Right renal cortex interstitium (tissue), 3 donors: ENCODE data around the gene OR10J4. TPM values are rescaled to one million over a fixed set of nuclear protein-coding genes. Genes with fewer than 3 reads are reported as not detected.

ENCODE experiments used
- polyA plus RNA-seq, 3 donors: library from polyadenylated mRNA; unstranded; fragments of 120-200 nt; gene quantifications; one replicate each; pipeline ENCODE4 v1.2.1, GENCODE V29; 2013; ENCODE audit not compliant: insufficient read length in 3 of 3

OR10J4 gene
- polyA plus RNA-seq, 3 donors: not detected

Other genes with a start within 250 kb of the OR10J4 start
- under 1 TPM in 2 of 3 donors, not detected in 1; 0.31 to 0.50 TPM for gene ACKR1, start 227.3 kb upstream of the OR10J4 start, polyA plus RNA-seq
- gene FCER1A, start 129.9 kb upstream of the OR10J4 start, polyA plus RNA-seq: 1 to 10 TPM in 1 of 3 donors, under 1 TPM in 2; 0.18 to 1.3 (median 0.44) TPM
- under 1 TPM in 1 of 3 donors, not detected in 2; 0.07 TPM for gene OR10J1, start 7.5 kb downstream of the OR10J4 start, polyA plus RNA-seq
- gene OR10J5, start 103.8 kb downstream of the OR10J4 start, polyA plus RNA-seq: not detected
- not detected for gene APCS, start 155.6 kb downstream of the OR10J4 start, polyA plus RNA-seq